HepG2 (cell line): ENCODE data around the gene CYSTM1. TPM values are rescaled to one million over a fixed set of nuclear protein-coding genes. Genes with fewer than 3 reads are reported as not detected.

Experiments
- AGO2 ChIP-seq: fragments of 200-400 bp; formaldehyde crosslinking; optimal IDR thresholded peaks from 2 replicates; pipeline ENCODE3; 2017; ENCODE audit warnings: mild to moderate bottlenecking, low read depth, low read length, moderate library complexity
- FOXA3 ChIP-seq: IDR thresholded peaks from 2 replicates; pipeline ENCODE4 v1.6.1; 2016; ENCODE audit warnings: missing genetic modification reagents, missing compliant biosample characterization
- KDM3A ChIP-seq: IDR thresholded peaks from 2 replicates; pipeline ENCODE4 v1.6.1; 2018; ENCODE audit warnings: low read depth, missing compliant biosample characterization
- MAF1 ChIP-seq: sonication (generic); formaldehyde crosslinking; IDR thresholded peaks from 2 replicates; pipeline ENCODE4 v1.5.0; 2020; ENCODE audit warnings: missing genetic modification reagents, borderline replicate concordance
- NR2F6 ChIP-seq, 2 experiments: IDR thresholded peaks; 2 replicates each; pipeline ENCODE4 v1.6.1; 2016; ENCODE audit warnings: antibody characterized with exemption in 1 of 2, mild to moderate bottlenecking in 1 of 2
- PAWR ChIP-seq: sonication (generic); formaldehyde crosslinking; IDR thresholded peaks from 2 replicates; pipeline ENCODE4 v1.4.0; 2020; ENCODE audit warnings: missing genetic modification reagents, mild to moderate bottlenecking, borderline replicate concordance
- POLR2G ChIP-seq: fragments of 200-400 bp; formaldehyde crosslinking; IDR thresholded peaks from 2 replicates; pipeline ENCODE4 v1.6.1; 2018; ENCODE audit warnings: mild to moderate bottlenecking, low read depth, low read length, moderate library complexity
- SPEN ChIP-seq: sonication (generic); formaldehyde crosslinking; IDR thresholded peaks from 2 replicates; pipeline ENCODE4 v1.5.1; 2020; ENCODE audit warnings: low read depth, mild to moderate bottlenecking, missing genetic modification reagents
- YY1 ChIP-seq: IDR thresholded peaks from 2 replicates; pipeline ENCODE4 v1.6.1; 2011; ENCODE audit warnings: low read length, low read depth, moderate library complexity, mild to moderate bottlenecking; ENCODE audit not compliant: insufficient read depth, insufficient replicate concordance
- ZNF556 ChIP-seq: sonication (generic); formaldehyde crosslinking; IDR thresholded peaks from 2 replicates; pipeline ENCODE4 v1.4.0; 2020; ENCODE audit warnings: mild to moderate bottlenecking, missing genetic modification reagents, borderline replicate concordance
- ZNF563 ChIP-seq: sonication (generic); formaldehyde crosslinking; IDR thresholded peaks from 2 replicates; pipeline ENCODE4 v1.8.0; 2022; ENCODE audit warnings: mild to moderate bottlenecking, moderate library complexity, missing genetic modification reagents
- ZNF609 ChIP-seq: sonication (generic); formaldehyde crosslinking; IDR thresholded peaks from 2 replicates; pipeline ENCODE4 v1.4.0; 2020; ENCODE audit warnings: mild to moderate bottlenecking, missing genetic modification reagents, borderline replicate concordance
- polyA plus RNA-seq, 8 experiments: library from polyadenylated mRNA; depleted of rRNA in 3 of 8; stranded (reverse) in 7 of 8; unstranded in 1 of 8; fragments of >200 nt; fragmentation: Illumina TruSeq in 4 of 8; extraction: Trizol in 4 of 8; gene quantifications; 2 replicates each; pipeline versions ENCODE4 v1.2.1 to v1.2.3, GENCODE V29; 2011 to 2016; ENCODE audit warnings: low read depth in 4 of 8, missing spikeins in 1 of 8, mixed read lengths in 1 of 8; ENCODE audit not compliant: insufficient read depth in 1 of 8
- total RNA-seq, 5 experiments: library from RNA; depleted of rRNA; stranded (reverse); fragments of >200 nt; fragmentation: Illumina TruSeq; extraction: Trizol; gene quantifications; 2 replicates each; pipeline ENCODE4 v1.2.3, GENCODE V29; 2016; ENCODE audit warnings: low read depth in 1 of 5
- TF ChIP-seq, protein P1 (sequence below): sonication (generic); formaldehyde crosslinking; IDR thresholded peaks from 2 replicates; pipeline ENCODE4 v1.5.0; 2020; ENCODE audit warnings: missing genetic modification reagents, mild to moderate bottlenecking, borderline replicate concordance
- TF ChIP-seq, protein P2 (sequence below): IDR thresholded peaks from 2 replicates; pipeline ENCODE4 v1.6.1; 2016
- TF ChIP-seq, protein P3 (sequence below): sonication (generic); formaldehyde crosslinking; IDR thresholded peaks from 2 replicates; pipeline ENCODE4 v1.4.0; 2020; ENCODE audit warnings: missing genetic modification reagents
- TF ChIP-seq, protein P4 (sequence below): sonication (generic); formaldehyde crosslinking; IDR thresholded peaks from 2 replicates; pipeline ENCODE4 v1.8.1; 2023; ENCODE audit warnings: mild to moderate bottlenecking, moderate library complexity, missing genetic modification reagents

CYSTM1 gene
- total and polyA plus RNA-seq, 2 of the 13 experiments (the other 11 are each of a cell fraction or from before 2014, with no cell fraction given) = 40.0 to 73.4 TPM

GRCh38 chr5:140157032-140157781 is 17.8 kb upstream of the CYSTM1 start (continued):
- TF ChIP-seq AGO2 = peak; percentile 27
- 0 out of 2 replicates have a peak, but pooled peaks have one; percentile 20 for TF ChIP-seq FOXA3 (CRISPR knock-in tag)
- TF ChIP-seq, protein P1, sequence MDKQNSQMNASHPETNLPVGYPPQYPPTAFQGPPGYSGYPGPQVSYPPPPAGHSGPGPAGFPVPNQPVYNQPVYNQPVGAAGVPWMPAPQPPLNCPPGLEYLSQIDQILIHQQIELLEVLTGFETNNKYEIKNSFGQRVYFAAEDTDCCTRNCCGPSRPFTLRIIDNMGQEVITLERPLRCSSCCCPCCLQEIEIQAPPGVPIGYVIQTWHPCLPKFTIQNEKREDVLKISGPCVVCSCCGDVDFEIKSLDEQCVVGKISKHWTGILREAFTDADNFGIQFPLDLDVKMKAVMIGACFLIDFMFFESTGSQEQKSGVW (CRISPR knock-in tag) = no peak
- TF ChIP-seq ZNF609 (CRISPR knock-in tag) = no peak
- TF ChIP-seq, protein P2, sequence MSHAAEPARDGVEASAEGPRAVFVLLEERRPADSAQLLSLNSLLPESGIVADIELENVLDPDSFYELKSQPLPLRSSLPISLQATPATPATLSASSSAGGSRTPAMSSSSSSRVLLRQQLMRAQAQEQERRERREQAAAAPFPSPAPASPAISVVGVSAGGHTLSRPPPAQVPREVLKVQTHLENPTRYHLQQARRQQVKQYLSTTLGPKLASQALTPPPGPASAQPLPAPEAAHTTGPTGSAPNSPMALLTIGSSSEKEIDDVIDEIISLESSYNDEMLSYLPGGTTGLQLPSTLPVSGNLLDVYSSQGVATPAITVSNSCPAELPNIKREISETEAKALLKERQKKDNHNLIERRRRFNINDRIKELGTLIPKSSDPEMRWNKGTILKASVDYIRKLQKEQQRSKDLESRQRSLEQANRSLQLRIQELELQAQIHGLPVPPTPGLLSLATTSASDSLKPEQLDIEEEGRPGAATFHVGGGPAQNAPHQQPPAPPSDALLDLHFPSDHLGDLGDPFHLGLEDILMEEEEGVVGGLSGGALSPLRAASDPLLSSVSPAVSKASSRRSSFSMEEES (CRISPR knock-in tag) = peak; percentile 57; the same call in 1 of the 2 replicates
- TF ChIP-seq KDM3A = no peak
- TF ChIP-seq, protein P3, sequence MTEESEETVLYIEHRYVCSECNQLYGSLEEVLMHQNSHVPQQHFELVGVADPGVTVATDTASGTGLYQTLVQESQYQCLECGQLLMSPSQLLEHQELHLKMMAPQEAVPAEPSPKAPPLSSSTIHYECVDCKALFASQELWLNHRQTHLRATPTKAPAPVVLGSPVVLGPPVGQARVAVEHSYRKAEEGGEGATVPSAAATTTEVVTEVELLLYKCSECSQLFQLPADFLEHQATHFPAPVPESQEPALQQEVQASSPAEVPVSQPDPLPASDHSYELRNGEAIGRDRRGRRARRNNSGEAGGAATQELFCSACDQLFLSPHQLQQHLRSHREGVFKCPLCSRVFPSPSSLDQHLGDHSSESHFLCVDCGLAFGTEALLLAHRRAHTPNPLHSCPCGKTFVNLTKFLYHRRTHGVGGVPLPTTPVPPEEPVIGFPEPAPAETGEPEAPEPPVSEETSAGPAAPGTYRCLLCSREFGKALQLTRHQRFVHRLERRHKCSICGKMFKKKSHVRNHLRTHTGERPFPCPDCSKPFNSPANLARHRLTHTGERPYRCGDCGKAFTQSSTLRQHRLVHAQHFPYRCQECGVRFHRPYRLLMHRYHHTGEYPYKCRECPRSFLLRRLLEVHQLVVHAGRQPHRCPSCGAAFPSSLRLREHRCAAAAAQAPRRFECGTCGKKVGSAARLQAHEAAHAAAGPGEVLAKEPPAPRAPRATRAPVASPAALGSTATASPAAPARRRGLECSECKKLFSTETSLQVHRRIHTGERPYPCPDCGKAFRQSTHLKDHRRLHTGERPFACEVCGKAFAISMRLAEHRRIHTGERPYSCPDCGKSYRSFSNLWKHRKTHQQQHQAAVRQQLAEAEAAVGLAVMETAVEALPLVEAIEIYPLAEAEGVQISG (CRISPR knock-in tag) = peak; percentile 54; the same call in 1 of the 2 replicates
- TF ChIP-seq SPEN = peak; percentile 39; the same call in 1 of the 2 replicates
- TF ChIP-seq YY1 = peak; percentile 36
- TF ChIP-seq MAF1 (CRISPR knock-in tag) = 0 out of 2 replicates have a peak, but pooled peaks have one; percentile 38
- TF ChIP-seq PAWR (CRISPR knock-in tag) = no peak
- TF ChIP-seq, protein P4, sequence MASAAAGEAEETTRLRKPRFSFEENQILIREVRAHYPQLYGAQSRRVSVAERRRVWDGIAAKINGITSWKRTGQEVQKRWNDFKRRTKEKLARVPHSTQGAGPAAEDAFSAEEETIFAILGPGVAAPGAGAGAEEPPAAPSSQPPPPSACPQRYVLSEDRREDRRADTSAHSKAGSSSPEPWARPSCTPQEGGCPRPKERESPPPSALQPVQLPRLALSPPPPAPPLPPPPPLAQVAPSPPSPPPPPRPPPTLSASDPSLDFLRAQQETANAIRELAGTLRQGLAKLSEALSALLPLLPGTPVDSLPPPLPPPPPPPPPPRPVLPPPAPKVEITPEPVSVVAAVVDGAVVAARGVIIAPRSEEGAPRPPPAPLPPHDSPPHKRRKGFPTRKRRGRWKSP = no peak
- TF ChIP-seq POLR2G = peak; percentile 46; the same call in 1 of the 2 replicates
- no peak for TF ChIP-seq ZNF563 (CRISPR knock-in tag)
- TF ChIP-seq NR2F6 (IDR thresholded peaks at IDR 0.05) = 0 out of 2 replicates have a peak, but pooled peaks have one; percentile 16
- TF ChIP-seq NR2F6 (CRISPR knock-in tag; IDR thresholded peaks at IDR 0.05) = peak; percentile 45; the same call in 1 of the 2 replicates
- peak; percentile 35; the same call in 1 of the 2 replicates for TF ChIP-seq ZNF556 (CRISPR knock-in tag)
